GM18526 (cell line): ENCODE measurements around the gene SH3TC1.

Experiments
- POLR2A ChIP-seq: IDR thresholded peaks from 3 replicates; pipeline ENCODE4 v1.6.1; 2011; ENCODE audit not compliant: insufficient read length; ENCODE audit errors: extremely low read depth

SH3TC1 gene

DNA sequence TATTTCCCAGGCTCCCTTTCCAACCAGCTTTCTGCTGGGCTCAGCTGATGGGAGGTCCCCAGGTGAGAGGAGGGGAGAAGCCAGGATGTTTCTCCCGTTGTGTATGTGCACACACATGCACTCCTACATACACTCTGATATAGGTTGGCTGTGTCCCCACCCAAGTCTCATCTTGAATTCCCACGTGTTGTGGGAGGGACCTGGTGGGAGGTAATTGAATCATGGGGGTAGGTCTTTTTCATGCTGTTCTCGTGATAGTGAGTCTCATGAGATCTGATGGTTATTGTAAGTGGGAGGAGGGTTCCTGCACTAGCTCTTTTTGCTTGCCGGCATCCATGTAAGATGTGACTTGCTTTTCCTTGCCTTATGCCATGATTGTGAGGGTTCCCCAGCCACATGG, 58.8 kb downstream of the SH3TC1 start:
- TF ChIP-seq POLR2A, result no peak

- no peak for TF ChIP-seq POLR2A
Measured at GRCh38 chr4:8258552-8259212, 59.6 kb downstream of the SH3TC1 start.

DNA sequence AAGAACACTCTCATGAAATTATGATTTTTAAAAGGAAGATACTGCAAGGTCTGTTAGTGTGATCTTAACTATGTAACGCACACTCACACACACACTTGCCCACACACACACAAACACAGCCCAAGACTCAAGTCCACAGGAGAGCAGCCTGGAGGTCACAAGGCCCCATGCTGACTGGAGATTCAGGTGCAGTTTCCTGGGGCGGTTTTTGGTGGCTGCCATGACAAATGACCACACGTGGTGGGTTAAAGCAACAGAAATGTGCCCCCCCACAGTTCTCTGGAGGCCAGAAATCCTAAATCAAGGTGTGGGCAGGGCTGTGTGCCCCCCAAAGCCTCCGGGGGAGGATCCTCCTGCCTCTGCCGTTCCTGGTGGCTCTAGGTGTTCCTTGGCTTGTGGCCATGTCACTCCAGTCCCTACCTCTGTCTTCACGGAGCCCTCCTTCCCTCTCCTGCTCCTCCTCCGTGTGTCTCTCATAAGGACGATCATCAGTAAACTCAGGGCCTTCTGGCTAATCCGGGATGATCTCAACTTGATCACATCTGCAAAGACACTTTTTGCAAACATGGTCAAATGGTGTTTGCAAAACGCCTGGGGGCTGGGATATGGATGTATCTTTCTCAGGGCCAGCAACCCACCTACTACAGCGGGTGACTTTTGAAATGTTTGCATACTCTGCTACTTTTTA, 60.8 kb downstream of the SH3TC1 start:
- TF ChIP-seq POLR2A, result no peak

DNA sequence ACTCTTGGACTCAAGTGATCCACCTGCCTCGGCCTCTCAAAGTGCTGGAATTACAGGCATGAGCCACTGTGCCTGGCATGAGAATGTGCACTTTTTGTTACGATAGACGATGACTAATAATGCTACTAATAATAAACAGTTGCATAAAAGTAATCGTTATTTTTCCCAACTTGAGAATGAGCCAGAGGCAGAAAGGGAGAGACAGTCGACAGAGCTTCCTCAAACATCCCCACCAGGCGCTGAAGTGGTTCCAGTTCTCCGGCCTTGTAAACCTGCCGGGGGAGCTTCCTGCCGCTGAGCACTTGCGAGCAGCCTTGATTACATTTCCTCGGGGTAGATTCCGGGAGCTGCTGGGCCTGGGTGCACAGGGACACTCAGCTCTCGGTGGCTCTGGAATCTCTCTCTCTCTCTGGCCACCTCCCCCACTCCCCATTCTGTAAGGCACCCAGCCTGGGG, 61.6 kb downstream of the SH3TC1 start:
- no peak for TF ChIP-seq POLR2A

DNA sequence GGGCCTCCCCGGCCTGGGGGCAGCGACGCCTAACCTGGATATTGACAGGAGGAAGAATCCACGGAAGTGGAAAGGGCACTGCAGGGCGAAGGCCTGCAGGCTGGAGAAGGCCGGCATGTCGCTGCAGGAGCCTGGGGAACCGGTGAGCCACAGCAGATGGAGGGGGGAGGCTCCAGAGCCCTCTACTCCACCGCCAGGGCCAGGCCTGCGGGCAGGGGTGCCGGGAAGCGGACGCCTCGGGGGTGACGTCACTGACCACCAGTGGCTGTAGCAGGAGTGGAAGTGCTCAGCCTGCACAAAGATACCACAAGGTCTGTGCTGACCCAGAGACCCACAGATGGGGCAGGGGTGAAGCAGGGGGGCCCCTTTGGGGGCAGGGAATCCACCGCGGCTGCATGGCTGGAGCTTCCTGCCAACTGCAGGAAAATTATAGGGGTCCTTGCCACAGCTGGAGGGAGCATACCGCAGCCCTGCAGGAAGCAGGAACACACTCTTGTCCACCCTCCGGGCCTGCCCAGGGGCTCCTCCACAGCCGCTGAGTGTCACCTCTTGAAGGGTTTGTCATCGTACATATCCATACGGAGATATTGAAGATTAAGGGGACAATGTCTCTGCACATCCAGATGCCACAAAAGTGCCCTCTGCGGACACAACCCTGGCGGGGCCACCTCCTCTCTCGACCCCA, 62.9 kb downstream of the SH3TC1 start:
- TF ChIP-seq POLR2A, result no peak

- TF ChIP-seq POLR2A, result no peak
Measured at GRCh38 chr4:8262637-8263322, 63.7 kb downstream of the SH3TC1 start.

- TF ChIP-seq POLR2A, result no peak
Measured at GRCh38 chr4:8263397-8263796, 64.3 kb downstream of the SH3TC1 start.

GRCh38 chr4:8264106-8264505, 65.0 kb downstream of the SH3TC1 start:
- TF ChIP-seq POLR2A, result no peak

- TF ChIP-seq POLR2A, result no peak
Measured at GRCh38 chr4:8265171-8265929, 66.3 kb downstream of the SH3TC1 start.

DNA sequence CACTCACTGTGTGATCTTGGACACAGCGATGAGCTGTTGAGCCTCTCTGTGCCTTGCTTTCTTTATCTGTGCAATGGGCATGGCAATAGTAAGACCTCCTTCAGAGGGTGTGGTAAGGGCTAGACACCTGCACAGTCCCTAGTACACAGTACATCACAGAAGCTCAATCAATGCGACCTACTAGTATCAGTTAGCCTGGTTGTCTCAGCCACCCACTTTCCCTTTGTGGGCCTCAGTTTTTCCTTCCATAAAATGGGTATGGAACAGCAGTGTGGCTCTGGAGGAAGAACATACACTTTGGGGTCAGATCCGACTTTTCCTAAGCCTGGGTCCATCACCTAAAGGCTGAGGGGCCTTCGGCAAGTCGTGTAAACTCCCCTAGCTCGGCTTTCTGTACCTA, 67.0 kb downstream of the SH3TC1 start:
- TF ChIP-seq POLR2A, result no peak

DNA sequence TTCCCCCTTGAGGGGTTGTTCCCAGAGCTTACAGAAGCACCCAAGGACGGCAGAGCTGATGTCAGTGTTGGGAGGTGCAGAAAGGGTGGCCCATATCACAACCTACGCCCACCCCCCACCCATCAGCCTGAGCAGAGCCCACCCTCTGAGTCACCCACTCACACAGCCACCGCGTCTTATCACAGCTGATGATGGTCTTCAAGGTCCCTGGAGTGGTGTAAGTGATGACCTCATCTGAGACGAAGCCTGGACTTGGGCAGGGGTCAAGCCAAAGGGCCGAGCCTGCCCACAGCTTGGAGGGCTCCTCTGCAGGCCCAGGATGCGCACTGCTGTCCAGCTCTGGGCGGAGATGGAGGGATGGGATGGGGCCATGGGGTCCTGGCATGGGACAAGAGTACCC, 67.4 kb downstream of the SH3TC1 start:
- no peak for TF ChIP-seq POLR2A

DNA sequence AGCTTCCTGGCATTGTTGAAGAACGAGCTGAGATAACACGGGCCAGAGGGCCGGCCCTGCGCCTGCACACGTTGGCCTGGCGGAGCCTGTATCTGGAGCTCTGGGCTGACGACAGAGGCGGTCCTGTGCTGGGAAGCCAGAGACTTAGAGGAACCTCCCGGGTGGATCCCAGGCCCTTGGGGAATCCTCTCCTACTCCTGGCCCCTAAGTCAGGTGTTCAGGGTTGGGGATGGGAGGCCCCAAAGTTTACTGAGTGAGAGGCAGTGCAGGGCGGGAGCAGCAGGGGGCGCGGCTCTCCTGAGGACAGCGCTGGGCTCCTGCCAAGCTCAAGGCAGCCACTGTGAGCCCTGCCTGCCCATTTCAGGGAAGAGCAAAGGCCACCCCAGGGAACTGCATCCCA, 68.0 kb downstream of the SH3TC1 start:
- TF ChIP-seq POLR2A, result no peak

DNA sequence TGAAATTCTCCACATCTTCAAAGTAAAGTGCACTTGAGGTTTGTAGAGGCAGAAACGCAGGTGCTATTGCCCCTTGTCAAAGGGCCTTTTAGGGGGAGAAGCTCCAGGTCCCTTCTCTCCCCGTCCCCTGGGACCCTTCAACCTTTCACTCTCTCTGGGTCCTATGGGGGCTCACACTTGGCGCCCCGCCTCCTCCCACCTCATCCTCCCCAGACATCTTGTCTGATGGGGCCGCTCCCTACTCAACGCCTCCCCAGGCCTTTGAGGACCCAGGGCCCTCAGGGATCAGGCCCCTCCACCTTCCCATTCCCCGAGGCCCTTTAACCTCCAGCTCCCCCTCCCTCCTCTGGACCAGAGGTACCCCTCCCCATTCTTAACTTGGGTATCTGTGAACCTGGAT, 69.1 kb downstream of the SH3TC1 start:
- no peak for TF ChIP-seq POLR2A

DNA sequence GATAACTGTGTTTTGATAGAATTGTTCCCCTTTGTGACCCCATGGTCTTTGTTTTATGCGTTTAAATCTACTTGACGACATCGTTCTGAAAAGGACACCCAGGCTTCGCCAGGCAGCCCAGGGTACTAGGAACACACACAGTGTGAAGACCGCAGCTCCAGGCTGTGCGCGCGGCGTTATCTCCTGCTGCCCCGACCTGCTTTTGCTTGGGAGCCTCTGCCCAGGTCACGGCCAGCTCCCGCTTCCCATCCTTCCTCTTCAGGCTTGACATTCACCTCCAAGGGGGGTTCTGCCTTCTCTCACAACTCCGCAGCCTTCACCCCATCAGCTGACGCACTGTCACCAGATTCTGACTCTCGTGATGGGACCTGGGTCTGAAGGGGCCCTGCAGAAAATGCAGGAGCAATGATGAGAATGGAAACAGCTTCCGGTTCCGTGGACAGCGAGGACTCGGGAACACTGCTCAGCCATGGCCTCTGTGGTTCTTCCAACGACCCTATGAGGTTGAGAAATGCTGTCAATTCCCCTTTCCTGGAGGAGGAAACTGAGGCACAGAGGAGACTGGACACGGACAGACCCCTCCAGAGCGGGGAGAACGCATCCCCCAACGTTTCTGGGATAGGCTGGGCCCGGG, 69.9 kb downstream of the SH3TC1 start:
- no peak for TF ChIP-seq POLR2A
